Endothelial cell of umbilical vein (primary cell): ENCODE measurements around the gene MAPKAPK2. TPM values are rescaled to one million over a fixed set of nuclear protein-coding genes. Genes with fewer than 3 reads are reported as not detected.

Source experiments
- BruUV-seq: library from RNA; stranded (reverse); fragments of 400-500 nt; replicated peaks from 2 replicates; lab custom pipeline; 2021; lab: Mats Ljungman, UMichigan
- CTCF ChIA-PET: fragments of 300-600, 350-600 bp; sonication (Branson Sonifier 250); formaldehyde crosslinking; loops from one replicate; lab custom pipeline; 2021; ENCODE audit warnings: antibody characterized with exemption, inconsistent platforms; lab: Charles Lee
- POLR2A ChIA-PET: fragments of 300-600, 350-600 bp; sonication (Branson Sonifier 250); formaldehyde crosslinking; loops from one replicate; lab custom pipeline; 2021; ENCODE audit warnings: antibody characterized with exemption, inconsistent platforms; lab: Charles Lee
- DNase-seq: peaks from one replicate; pipeline ENCODE4 v3.0.0-alpha.2; 2011; ENCODE audit warnings: low read depth, low spot score
- FAIRE-seq: peaks from 2 replicates; lab custom pipeline; 2011; peaks lifted over from hg19 to GRCh38; lab: Jason Lieb, UNC
- H2AFZ ChIP-seq: 2 replicates; pipeline ENCODE4 v1.6.0; 2012; ENCODE audit warnings: low read depth, low read length, control low read depth, inconsistent platforms
- H3K27ac ChIP-seq: 2 replicates; pipeline ENCODE4 v1.5.1; 2011; ENCODE audit warnings: low read depth, mild to moderate bottlenecking, control low read depth, low read length, moderate library complexity; ENCODE audit not compliant: insufficient read depth
- H3K27me3 ChIP-seq, 2 experiments: 2 replicates each; pipeline versions ENCODE4 v1.6.0 to v1.6.1; 2011; ENCODE audit warnings: low read length in 2 of 2, mixed read lengths in 1 of 2; ENCODE audit not compliant: control insufficient read depth in 2 of 2, insufficient read depth in 2 of 2
- H3K36me3 ChIP-seq, 2 experiments: 2 replicates in 1 of 2; 3 replicates in 1 of 2; pipeline ENCODE4 v1.5.1; 2011; ENCODE audit warnings: low read length in 2 of 2, mild to moderate bottlenecking in 1 of 2, moderate library complexity in 1 of 2; ENCODE audit not compliant: control insufficient read depth in 2 of 2, insufficient read depth in 2 of 2; ENCODE audit errors: extremely low read depth in 1 of 2
- H3K4me1 ChIP-seq: 3 replicates; pipeline ENCODE4 v1.5.1; 2011; ENCODE audit warnings: mild to moderate bottlenecking, low read length; ENCODE audit not compliant: control insufficient read depth, insufficient read depth; ENCODE audit errors: extremely low read depth
- H3K4me2 ChIP-seq: 2 replicates; pipeline ENCODE4 v1.6.1; 2011; ENCODE audit warnings: low read length, control low read depth, mixed read lengths; ENCODE audit not compliant: insufficient read depth
- H3K4me3 ChIP-seq, 3 experiments: fragments of 200-600 bp in 1 of 3; sonication (generic), shearing (Covaris generic) in 1 of 3; replicated peaks in 1 of 3; 2 replicates each; pipeline ENCODE4 v1.5.1; 2011 to 2016; ENCODE audit warnings: control low read depth in 3 of 3, low read length in 3 of 3, mild to moderate bottlenecking in 2 of 3, inconsistent platforms in 1 of 3, low read depth in 1 of 3, moderate library complexity in 1 of 3; ENCODE audit not compliant: insufficient read depth in 1 of 3
- H3K79me2 ChIP-seq: 2 replicates; pipeline ENCODE4 v1.6.0; 2012; ENCODE audit warnings: low read length, inconsistent platforms; ENCODE audit not compliant: control insufficient read depth, insufficient read depth
- H3K9ac ChIP-seq: replicated peaks from 2 replicates; pipeline ENCODE3; 2011; ENCODE audit warnings: low read length, control low read depth; ENCODE audit not compliant: insufficient read depth; ENCODE audit errors: extremely low read depth
- H3K9me1 ChIP-seq: replicated peaks from 3 replicates; pipeline ENCODE4 v1.6.0; 2011; ENCODE audit warnings: mild to moderate bottlenecking, low read length; ENCODE audit not compliant: control insufficient read depth, insufficient read depth; ENCODE audit errors: extremely low read depth
- H3K9me3 ChIP-seq: replicated peaks from 2 replicates; pipeline ENCODE4 v1.5.1; 2012; ENCODE audit warnings: low read length, inconsistent platforms; ENCODE audit not compliant: control insufficient read depth, insufficient read depth
- H4K20me1 ChIP-seq: replicated peaks from 2 replicates; pipeline ENCODE3; 2011; ENCODE audit warnings: mild to moderate bottlenecking, low read length; ENCODE audit not compliant: control insufficient read depth, insufficient read depth; ENCODE audit errors: extremely low read depth
- CTCF ChIP-seq, 2 donors: IDR thresholded peaks; 1 replicate in 1 of 2; 2 replicates in 1 of 2; pipeline ENCODE4 v1.5.1; 2011; ENCODE audit warnings: low read length in 2 of 2, mild to moderate bottlenecking in 2 of 2, moderate library complexity in 2 of 2, control low read depth in 1 of 2, inconsistent platforms in 1 of 2, low read depth in 1 of 2; ENCODE audit not compliant: insufficient read depth in 1 of 2; ENCODE audit errors: extremely low read depth in 1 of 2
- EZH2 ChIP-seq: IDR thresholded peaks from 2 replicates; pipeline ENCODE4 v1.6.1; 2012; ENCODE audit warnings: borderline replicate concordance, low read depth, mild to moderate bottlenecking, moderate library complexity, low read length, inconsistent platforms; ENCODE audit not compliant: severe bottlenecking
- FOS ChIP-seq: IDR thresholded peaks from 2 replicates; pipeline ENCODE4 v1.6.1; 2011; ENCODE audit warnings: mild to moderate bottlenecking, low read length, moderate library complexity, borderline replicate concordance; ENCODE audit not compliant: insufficient read depth
- GATA2 ChIP-seq: IDR thresholded peaks from 2 replicates; pipeline ENCODE4 v1.7.0; 2011; ENCODE audit warnings: low read depth, mild to moderate bottlenecking, moderate library complexity, mixed read lengths, low read length; ENCODE audit not compliant: insufficient read length, insufficient read depth
- JUN ChIP-seq: IDR thresholded peaks from 2 replicates; pipeline ENCODE4 v1.6.1; 2011; ENCODE audit warnings: borderline replicate concordance, low read depth; ENCODE audit not compliant: insufficient read length, insufficient read depth
- MAX ChIP-seq: IDR thresholded peaks from 2 replicates; pipeline ENCODE4 v1.6.1; 2011; ENCODE audit not compliant: insufficient read depth, insufficient read length
- MYC ChIP-seq: IDR thresholded peaks from one replicate; pipeline ENCODE4 v1.6.1; 2011; ENCODE audit warnings: mild to moderate bottlenecking, low read depth, low read length
- POLR2A ChIP-seq: IDR thresholded peaks from 2 replicates; pipeline ENCODE4 v1.6.1; 2012; ENCODE audit warnings: low read depth, mild to moderate bottlenecking, control low read depth, low read length
- POLR2AphosphoS5 ChIP-seq: IDR thresholded peaks from 2 replicates; pipeline ENCODE4 v1.6.1; 2012; ENCODE audit warnings: low read depth, mild to moderate bottlenecking, control low read depth, low read length, moderate library complexity; ENCODE audit not compliant: insufficient read depth
- dilution Hi-C: fragments of 300-500 bp; cut with MboI; formaldehyde crosslinking; loops from one replicate; pipeline ENCODE4 v1.15.0; 2019; ENCODE audit warnings: low sequenced_read_pairs; ENCODE audit not compliant: extremely low pct_ligation_motif_present
- intact Hi-C: fragments of 100-400 bp; cut with micrococcal nuclease; formaldehyde crosslinking; loops from one replicate; pipeline ENCODE4 v1.10.0; 2022
- polyA plus RNA-seq, 4 experiments: library from polyadenylated mRNA; depleted of rRNA in 3 of 4; stranded (reverse) in 3 of 4; unstranded in 1 of 4; fragments of >200 nt; gene quantifications; 2 replicates each; pipeline versions ENCODE4 v1.2.1 to v1.2.3, GENCODE V29; 2011 to 2012; ENCODE audit warnings: missing spikeins in 1 of 4
- total RNA-seq: library from RNA; stranded (reverse); gene quantifications from 2 replicates; pipeline ENCODE4 v1.2.3, GENCODE V29; 2021

Gene MAPKAPK2
- total and polyA plus RNA-seq, 2 donors (not counting 3 experiments of a cell fraction or from before 2014, with no cell fraction given), result 52.9 to 69.1 TPM

DNA sequence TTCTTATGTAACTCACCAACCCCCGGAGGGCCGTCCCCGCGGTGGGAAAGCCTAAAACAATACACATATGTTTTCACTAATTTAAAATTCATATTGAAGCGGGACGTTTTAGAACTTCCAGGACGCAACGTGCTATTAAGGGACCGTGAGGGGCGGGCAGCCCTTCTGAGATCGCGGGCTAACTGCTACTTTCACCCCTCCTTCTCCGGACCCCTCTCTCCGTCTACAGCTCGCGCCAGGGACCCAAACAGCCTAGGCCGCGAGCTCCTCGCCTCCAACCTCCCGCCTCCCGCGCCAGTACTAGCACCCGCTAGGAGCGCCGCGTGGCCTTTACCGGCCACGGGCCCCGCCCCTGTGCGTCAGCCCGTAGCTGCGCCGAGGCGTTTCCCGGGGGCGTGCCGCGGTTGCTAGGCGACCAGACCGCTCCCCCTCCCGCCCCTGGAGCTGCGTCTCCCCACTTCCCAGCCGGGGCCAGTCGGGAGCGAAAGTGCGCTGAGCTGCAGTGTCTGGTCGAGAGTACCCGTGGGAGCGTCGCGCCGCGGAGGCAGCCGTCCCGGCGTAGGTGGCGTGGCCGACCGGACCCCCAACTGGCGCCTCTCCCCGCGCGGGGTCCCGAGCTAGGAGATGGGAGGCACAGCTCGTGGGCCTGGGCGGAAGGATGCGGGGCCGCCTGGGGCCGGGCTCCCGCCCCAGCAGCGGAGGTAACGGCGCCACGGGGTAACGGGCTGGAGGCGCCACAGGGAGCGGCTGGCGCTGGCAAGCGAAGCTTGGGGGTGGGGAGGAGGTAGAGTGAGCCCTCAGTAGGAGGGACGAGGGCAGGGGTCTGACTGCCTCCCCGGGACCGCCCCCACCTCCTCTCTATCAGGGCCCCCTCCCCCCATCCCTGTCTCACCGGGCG lies 49.4 kb upstream of the MAPKAPK2 start, which contains the start of gene DYRK3:
Gene DYRK3, plus strand, starts transcription at position 457 of the 898 bp plus-strand sequence. Its CDS starts 168 bp downstream, at position 625.
- Histone ChIP-seq H3K4me3 (peak within 1 kb of the TSS; percentile 72 to 90 (median 80)), H3K4me1 (peaks cover 13% of the 10 kb centered on the region), H3K27me3 (no peaks in the 10 kb centered on the region), H3K36me3 (no peaks in the 10 kb centered on the region), H3K9me3 (no peaks in the 10 kb centered on the region), H2AFZ (peak within 1 kb of the TSS; percentile 95), H4K20me1 (no peaks in the 10 kb centered on the region), H3K79me2 (peaks cover 5% of the 10 kb centered on the region), H3K9ac (peak within 1 kb of the TSS; percentile 64), H3K4me2 (peak within 1 kb of the TSS; percentile 91), H3K9me1 (no peaks in the 10 kb centered on the region), H3K27ac (peak within 1 kb of the TSS; percentile 59)
- dilution Hi-C loops, result no loop called here
- peak; percentile 93 for DNase-seq
- BruUV-seq, result no TSS peak
- intact Hi-C loops, result loop anchor here (1.0 kb wide), 1 partner anchor 27 kb away; no protein-coding TSS in a partner anchor
- CTCF ChIA-PET, result interaction anchor here (0.6 to 14.5 kb wide), 17 partner anchors 13 to 864 kb away, joined by 3 to 663 read pairs (median 4); partner anchors contain the start of gene EIF2D
- FAIRE-seq, result peak; percentile 89
- POLR2A ChIA-PET, result interaction anchor here (1.0 to 1.4 kb wide), 3 partner anchors 23 to 40 kb away, joined by 3 to 11 read pairs (median 5); partner anchors contain the start of gene EIF2D
- peak in 1 of 2 donors; percentile 28 for TF ChIP-seq CTCF (IDR thresholded peaks at IDR 0.05; ENCODE audit: extremely low read depth in 1 of 2, insufficient read depth in 1 of 2, low read depth in 1 of 2, low read length in 2 of 2)
- peak; percentile 38 for TF ChIP-seq MYC
- no peak for TF ChIP-seq JUN
- TF ChIP-seq MAX, result peak; percentile 86
- TF ChIP-seq POLR2AphosphoS5, result peak; percentile 76
- peak; percentile 88 for TF ChIP-seq POLR2A
- TF ChIP-seq FOS, result no peak
- no peak for TF ChIP-seq GATA2
- TF ChIP-seq EZH2, result no peak
